ENCODE results near the gene GNA15.

Gene GNA15

DNA sequence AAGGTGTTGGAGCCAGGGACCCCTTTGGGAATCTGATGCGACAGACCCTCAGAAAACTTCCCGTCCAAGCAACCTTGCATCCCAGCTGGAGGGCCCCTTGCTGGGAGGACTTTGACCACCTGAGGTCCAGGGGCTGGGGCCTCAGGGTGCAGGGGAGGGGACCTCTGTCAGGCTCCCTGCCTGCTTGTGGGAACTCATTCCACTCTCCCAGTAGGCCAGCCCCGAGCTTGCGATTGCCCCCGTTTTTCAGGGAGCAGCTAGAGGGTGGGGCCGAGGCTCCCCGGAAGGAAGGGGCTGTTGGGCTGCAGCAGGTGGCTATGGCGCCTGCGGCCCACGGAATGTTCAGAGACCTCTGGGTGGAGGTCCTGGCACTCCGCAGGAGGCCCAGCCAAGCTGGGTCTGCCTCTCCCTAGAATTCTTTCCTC is 38.9 kb upstream of the GNA15 start:
- no peak overlapping the region for H3K4me3 ChIP-seq (ENCODE audit: low read length)
- no peak for DNase-seq (ENCODE audit: low read depth)
- TF ChIP-seq, protein P1, sequence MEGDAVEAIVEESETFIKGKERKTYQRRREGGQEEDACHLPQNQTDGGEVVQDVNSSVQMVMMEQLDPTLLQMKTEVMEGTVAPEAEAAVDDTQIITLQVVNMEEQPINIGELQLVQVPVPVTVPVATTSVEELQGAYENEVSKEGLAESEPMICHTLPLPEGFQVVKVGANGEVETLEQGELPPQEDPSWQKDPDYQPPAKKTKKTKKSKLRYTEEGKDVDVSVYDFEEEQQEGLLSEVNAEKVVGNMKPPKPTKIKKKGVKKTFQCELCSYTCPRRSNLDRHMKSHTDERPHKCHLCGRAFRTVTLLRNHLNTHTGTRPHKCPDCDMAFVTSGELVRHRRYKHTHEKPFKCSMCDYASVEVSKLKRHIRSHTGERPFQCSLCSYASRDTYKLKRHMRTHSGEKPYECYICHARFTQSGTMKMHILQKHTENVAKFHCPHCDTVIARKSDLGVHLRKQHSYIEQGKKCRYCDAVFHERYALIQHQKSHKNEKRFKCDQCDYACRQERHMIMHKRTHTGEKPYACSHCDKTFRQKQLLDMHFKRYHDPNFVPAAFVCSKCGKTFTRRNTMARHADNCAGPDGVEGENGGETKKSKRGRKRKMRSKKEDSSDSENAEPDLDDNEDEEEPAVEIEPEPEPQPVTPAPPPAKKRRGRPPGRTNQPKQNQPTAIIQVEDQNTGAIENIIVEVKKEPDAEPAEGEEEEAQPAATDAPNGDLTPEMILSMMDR (IDR thresholded peaks at IDR 0.05; ENCODE audit: insufficient read depth, low read depth, low read length, missing control alignments) = no peak

DNA sequence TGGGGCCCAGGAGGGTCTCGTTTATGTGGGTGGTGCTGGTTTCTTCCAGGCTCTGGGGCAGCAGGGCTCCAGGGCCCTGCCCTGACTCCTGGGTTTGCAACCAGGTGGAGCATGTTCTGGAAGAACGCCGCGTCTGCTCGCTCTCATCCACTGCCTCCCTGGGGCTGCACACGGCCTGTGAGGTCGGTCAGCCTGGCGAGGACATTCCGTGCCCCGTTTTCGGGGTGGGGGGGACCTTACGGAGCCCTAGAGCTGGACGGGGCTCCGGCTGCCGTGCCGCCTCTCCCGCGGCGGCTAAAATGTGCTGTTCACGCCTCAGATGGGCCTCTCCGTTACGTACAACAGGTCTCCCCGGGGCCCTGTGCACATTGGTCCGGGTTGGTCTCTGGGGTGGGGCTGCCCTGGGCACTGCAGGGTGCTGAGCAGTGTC is 38.4 kb upstream of the GNA15 start:
- H3K4me3 ChIP-seq (ENCODE audit: low read length) = no peak overlapping the region
- TF ChIP-seq, protein P1 (IDR thresholded peaks at IDR 0.05; ENCODE audit: insufficient read depth, low read depth, low read length, missing control alignments) = no peak
- no peak for DNase-seq (ENCODE audit: low read depth)

DNA sequence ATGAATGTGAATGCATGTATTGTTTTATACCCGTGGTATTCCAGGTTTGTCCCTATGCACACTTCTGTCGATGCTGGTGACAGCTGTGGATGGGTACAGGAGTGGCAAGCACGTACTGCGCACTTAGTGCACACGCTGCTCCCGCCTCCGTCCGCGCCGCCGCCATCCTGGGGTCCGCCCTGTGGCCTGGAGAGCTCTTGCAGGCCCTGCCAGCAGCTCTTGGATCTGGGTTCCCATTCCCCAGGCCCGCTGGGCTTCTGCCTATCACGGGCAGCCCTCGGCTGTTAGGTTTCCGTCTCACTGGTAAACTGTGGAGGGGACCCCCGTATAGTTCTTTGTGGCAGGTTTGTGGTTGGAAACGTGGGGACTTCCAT is 37.7 kb upstream of the GNA15 start:
- no peak overlapping the region for H3K4me3 ChIP-seq (ENCODE audit: low read length)
- TF ChIP-seq, protein P1 (IDR thresholded peaks at IDR 0.05; ENCODE audit: insufficient read depth, low read depth, low read length, missing control alignments) = no peak
- no peak for DNase-seq (ENCODE audit: low read depth)

DNA sequence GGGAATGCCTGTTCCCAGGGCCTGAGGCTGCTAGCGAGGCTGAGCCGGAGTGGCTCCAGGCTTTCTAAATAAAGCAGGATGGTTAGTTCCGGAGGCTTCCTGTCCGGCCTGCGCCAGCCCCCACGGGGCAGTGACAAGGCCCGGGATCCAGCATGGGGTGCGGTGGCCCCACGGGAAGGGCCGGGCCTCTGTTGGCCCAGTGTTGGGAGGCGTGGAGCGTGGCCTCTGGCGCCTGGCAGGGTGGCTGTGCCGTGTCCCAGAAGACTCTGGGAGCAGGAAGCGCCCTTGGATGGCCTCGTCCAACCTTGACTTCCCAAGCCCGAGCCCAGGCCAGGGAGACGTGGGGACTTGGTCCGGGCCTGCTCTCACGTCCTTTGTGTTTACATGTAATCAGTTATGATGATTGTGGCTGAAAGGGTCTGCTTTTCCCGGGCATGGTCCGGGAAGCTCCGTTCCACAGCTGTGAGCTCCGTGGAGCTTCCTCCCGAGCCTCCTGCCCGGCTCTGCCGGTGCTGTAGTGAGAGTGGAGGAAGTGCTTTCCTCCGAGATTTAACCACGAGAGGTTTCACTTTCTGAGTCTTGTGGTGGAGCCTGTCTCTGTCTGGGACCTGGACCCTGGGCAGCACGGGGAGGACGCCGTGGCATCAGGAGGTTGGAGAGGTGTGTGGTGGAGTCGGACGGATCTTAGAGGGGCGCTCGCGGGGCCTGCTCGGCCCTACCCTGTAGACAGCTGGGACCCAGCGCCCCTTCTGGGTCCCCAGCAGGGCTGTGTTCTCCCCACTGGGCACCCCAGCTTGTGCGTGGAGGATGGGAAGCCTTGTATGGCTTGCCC is 37.1 kb upstream of the GNA15 start:
- DNase-seq (ENCODE audit: low read depth) = no peak
- H3K4me3 ChIP-seq (ENCODE audit: low read length) = peak overlapping the region; percentile 3

DNA sequence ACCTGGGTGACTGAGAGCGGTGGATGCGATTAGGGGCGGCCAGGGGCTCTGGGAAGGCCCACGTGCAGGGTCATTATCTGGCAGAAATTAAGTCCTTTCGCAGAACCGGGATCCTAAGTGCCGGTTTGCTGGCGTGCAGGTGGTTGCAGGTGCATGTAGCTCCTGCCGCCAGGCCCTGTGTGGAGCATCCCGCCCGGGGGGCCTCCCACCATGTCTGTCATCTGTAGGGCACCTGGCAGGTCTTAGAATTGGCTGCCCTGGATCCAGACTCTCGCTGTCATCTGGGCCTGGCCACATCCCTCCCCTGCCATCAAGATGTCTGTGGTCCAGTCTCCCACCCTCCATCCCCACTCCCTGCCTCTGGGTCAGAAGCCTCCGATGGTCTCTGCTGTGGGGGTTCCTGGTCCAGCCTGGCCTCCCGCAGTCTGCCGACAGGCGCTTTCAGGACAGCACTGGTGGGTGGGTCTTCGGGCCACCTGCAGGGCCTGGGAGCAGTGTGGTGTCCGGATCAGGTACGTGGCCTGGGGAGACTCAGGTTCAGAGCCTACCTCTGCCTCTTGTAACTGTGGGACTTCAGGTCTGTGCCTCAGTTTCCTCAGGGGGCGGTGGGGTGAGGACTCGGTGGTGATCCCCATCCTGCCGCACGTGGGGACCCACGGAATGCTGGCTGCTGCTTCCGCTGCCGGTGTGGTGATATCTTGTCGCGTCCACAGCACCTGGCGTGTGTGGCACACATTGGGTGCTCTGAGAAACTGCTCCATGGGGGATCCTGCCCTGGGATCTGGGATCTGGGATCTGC is 36.3 kb upstream of the GNA15 start:
- no peak overlapping the region for H3K4me3 ChIP-seq (ENCODE audit: low read length)
- DNase-seq (ENCODE audit: low read depth) = no peak
- TF ChIP-seq, protein P1 (IDR thresholded peaks at IDR 0.05; ENCODE audit: insufficient read depth, low read depth, low read length, missing control alignments) = no peak

More for the DNA sequence above, 37.1 kb upstream of the GNA15 start:
- TF ChIP-seq, protein P1 (IDR thresholded peaks at IDR 0.05; ENCODE audit: insufficient read depth, low read depth, low read length, missing control alignments) = no peak

DNA sequence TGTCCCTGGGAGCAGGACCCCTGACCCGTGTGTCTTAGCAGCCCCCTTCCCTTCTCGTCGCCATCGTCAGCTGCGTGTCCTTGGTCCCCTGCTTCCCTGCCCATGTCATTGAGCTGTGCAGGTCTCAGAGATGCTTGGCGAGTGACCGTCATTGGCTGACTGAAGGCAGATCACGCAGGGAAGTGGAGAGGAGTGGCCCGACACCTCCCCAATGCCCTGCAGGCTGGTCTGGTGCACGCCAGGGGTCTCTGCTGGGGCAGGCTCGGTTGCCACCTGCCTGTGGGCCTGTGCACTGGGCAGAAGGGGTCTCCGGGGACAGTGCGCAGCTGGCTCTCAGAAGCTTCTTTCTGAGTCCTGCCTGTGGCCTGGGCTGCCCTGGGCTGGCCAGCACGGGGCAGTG is 35.5 kb upstream of the GNA15 start:
- DNase-seq (ENCODE audit: low read depth) = no peak
- TF ChIP-seq, protein P1 (IDR thresholded peaks at IDR 0.05; ENCODE audit: insufficient read depth, low read depth, low read length, missing control alignments) = no peak
- H3K4me3 ChIP-seq (ENCODE audit: low read length) = no peak overlapping the region

Data from epithelial cell of esophagus (primary cell).